HG03045 (cell line): ENCODE results near the gene WDTC1.

Experiments used
- ATAC-seq: cut with Tn5 transposase; IDR thresholded peaks from one replicate; pipeline ENCODE4 v1.9.1; 2021; ENCODE audit warnings: mild to moderate bottlenecking, moderate library complexity; ENCODE audit not compliant: unreplicated experiment

The WDTC1 gene

GRCh38 chr1:27332536-27333281 lies 98.3 kb downstream of the WDTC1 start:
- ATAC-seq, result no peak

GRCh38 chr1:27333717-27334279 lies 99.4 kb downstream of the WDTC1 start:
- ATAC-seq, result no peak

GRCh38 chr1:27335506-27336422 lies 101.3 kb downstream of the WDTC1 start:
- no peak for ATAC-seq

- ATAC-seq, result no peak
Measured at GRCh38 chr1:27336756-27337155, 102.3 kb downstream of the WDTC1 start.

GRCh38 chr1:27338751-27339150 lies 104.3 kb downstream of the WDTC1 start:
- no peak for ATAC-seq

- ATAC-seq, result no peak
Measured at GRCh38 chr1:27339213-27339612, 104.8 kb downstream of the WDTC1 start.

- no peak for ATAC-seq
Measured at GRCh38 chr1:27341525-27342252, 107.3 kb downstream of the WDTC1 start, which contains the start of gene SYTL1. TSS of gene SYTL1 (plus strand) at chr1:27342022. CDS start at chr1:27345335, 3,313 bp downstream.

GRCh38 chr1:27342391-27342777 lies 108.0 kb downstream of the WDTC1 start:
- no peak for ATAC-seq

- ATAC-seq, result no peak
Measured at GRCh38 chr1:27342778-27343638, 108.6 kb downstream of the WDTC1 start.

- no peak for ATAC-seq
Measured at GRCh38 chr1:27343639-27344025, 109.2 kb downstream of the WDTC1 start.

GRCh38 chr1:27345272-27345671 lies 110.8 kb downstream of the WDTC1 start:
- ATAC-seq, result no peak

- ATAC-seq, result no peak
Measured at GRCh38 chr1:27346357-27346756, 111.9 kb downstream of the WDTC1 start.

GRCh38 chr1:27346991-27347624 lies 112.7 kb downstream of the WDTC1 start:
- no peak for ATAC-seq

- ATAC-seq, result no peak
Measured at GRCh38 chr1:27348861-27349783, 114.7 kb downstream of the WDTC1 start.

- no peak for ATAC-seq
Measured at GRCh38 chr1:27349784-27350662, 115.6 kb downstream of the WDTC1 start.

- ATAC-seq, result no peak
Measured at GRCh38 chr1:27350663-27351540, 116.5 kb downstream of the WDTC1 start.
